Peyer's patch (tissue), 4 donors: ENCODE results near the gene ARID1B.

ENCODE experiments used
- POLR2A ChIP-seq, 2 donors: fragments of 450-650 bp; IDR thresholded peaks; one replicate each; pipeline ENCODE4 v1.5.1; 2017; ENCODE audit warnings: antibody characterized with exemption in 2 of 2, mild to moderate bottlenecking in 2 of 2, moderate library complexity in 2 of 2
- TF ChIP-seq, protein P1 (sequence below), 6 experiments: fragments of 450-650 bp in 4 of 6; fragments of 200-600 bp in 2 of 6; sonication (generic) in 1 of 6; IDR thresholded peaks; one replicate each; pipeline ENCODE4 v1.5.1; 2017 to 2019; ENCODE audit warnings: antibody characterized with exemption in 6 of 6, mild to moderate bottlenecking in 3 of 6, moderate library complexity in 1 of 6

DNA sequence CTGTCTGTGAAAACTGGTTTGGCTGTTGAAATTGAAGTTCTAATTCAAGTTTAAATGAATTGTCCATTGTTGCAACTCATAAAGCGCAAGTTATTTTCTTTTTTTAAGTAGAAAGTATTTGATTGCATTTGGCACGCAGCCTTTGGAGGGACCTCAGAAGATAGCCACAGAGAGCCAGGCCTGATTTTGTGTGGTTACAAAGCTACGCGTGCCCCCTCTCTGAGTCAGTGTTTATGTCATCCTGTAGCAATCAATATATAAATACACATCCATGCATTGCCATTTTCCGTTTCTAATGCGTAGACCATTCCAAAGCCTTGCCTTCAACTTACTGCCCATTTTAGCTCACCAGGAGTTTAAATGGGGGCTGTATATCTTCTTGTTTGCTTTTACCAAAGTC lies 372.9 kb downstream of the ARID1B start:
- TF ChIP-seq, protein P1, sequence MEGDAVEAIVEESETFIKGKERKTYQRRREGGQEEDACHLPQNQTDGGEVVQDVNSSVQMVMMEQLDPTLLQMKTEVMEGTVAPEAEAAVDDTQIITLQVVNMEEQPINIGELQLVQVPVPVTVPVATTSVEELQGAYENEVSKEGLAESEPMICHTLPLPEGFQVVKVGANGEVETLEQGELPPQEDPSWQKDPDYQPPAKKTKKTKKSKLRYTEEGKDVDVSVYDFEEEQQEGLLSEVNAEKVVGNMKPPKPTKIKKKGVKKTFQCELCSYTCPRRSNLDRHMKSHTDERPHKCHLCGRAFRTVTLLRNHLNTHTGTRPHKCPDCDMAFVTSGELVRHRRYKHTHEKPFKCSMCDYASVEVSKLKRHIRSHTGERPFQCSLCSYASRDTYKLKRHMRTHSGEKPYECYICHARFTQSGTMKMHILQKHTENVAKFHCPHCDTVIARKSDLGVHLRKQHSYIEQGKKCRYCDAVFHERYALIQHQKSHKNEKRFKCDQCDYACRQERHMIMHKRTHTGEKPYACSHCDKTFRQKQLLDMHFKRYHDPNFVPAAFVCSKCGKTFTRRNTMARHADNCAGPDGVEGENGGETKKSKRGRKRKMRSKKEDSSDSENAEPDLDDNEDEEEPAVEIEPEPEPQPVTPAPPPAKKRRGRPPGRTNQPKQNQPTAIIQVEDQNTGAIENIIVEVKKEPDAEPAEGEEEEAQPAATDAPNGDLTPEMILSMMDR (IDR thresholded peaks at IDR 0.05), result no peak
- no peak for TF ChIP-seq POLR2A (IDR thresholded peaks at IDR 0.05)
